Stomach (tissue), 4 donors: ENCODE data around the gene IRF6.

Experiments
- CTCF ChIP-seq, 7 experiments: fragments of 450-650 bp in 4 of 7; fragments of 200-600 bp in 3 of 7; sonication (generic) in 3 of 7; IDR thresholded peaks; one replicate each; pipeline ENCODE4 v1.5.1; 2016 to 2019; ENCODE audit warnings: antibody characterized with exemption in 7 of 7, control low read depth in 2 of 7, mild to moderate bottlenecking in 1 of 7
- POLR2A ChIP-seq, 4 donors: fragments of 450-650 bp; IDR thresholded peaks; one replicate each; pipeline ENCODE4 v1.6.1; 2016; ENCODE audit warnings: antibody characterized with exemption in 4 of 4, control low read depth in 2 of 4, mild to moderate bottlenecking in 1 of 4, moderate library complexity in 1 of 4

DNA sequence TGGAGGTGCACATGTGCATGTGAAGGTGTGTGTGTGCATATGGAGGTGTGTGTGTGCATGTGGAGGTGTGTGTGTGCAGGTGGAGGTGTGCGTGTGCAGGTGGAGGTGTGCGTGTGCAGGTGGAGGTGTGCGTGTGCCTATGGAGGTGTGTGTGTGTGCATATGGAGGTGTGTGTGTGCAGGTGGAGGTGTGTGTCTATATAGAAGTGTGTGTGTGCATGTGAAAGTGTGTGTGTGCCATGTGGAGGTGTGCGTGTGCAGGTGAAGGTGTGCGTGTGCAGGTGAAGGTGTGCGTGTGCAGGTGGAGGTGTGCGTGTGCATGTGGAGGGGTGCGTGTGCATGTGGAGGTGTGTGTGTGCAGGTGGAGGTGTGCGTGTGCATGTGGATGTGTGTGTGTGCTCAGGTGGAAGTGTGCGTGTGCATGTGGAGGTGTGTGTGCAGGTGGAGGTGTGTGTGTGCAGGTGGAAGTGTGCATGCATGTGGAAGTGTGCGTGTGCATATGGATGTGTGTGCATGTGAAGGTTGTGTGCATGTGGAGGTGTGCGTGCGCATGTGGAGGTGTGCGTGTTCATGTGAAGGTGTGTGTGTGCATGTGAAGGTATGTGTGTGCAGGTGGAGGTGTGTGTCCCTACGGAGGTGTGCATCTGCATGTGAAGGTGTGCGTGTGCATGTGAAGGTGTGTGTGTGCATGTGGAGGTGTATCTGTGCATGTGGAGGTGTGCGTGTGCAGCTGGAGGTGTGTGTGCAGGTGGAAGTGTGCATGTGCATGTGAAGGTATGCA lies 35.1 kb downstream of the IRF6 start:
- no peak for TF ChIP-seq CTCF (IDR thresholded peaks at IDR 0.05)
- TF ChIP-seq POLR2A (IDR thresholded peaks at IDR 0.05) = no peak
